GM12878 (cell line): ENCODE measurements around the gene BMAL2. TPM values are rescaled to one million over a fixed set of nuclear protein-coding genes. Genes with fewer than 3 reads are reported as not detected.

Source experiments
- ATAC-seq: fragments of 200-7000 bp; cut with Tn5 transposase; 3 replicates; pipeline ENCODE4 v1.9.1; 2020; ENCODE audit warnings: mild to moderate bottlenecking, moderate library complexity
- BruUV-seq: library from RNA; stranded (reverse); fragments of 400-500 nt; replicated peaks from 2 replicates; lab custom pipeline; 2021; lab: Mats Ljungman, UMichigan
- CTCF ChIA-PET: fragments of 300-600 bp; sonication (Branson Sonifier 250); formaldehyde crosslinking; extraction: SDS; loops from one replicate; lab custom pipeline; 2021; ENCODE audit warnings: inconsistent platforms; lab: Yijun Ruan, JAX
- POLR2A ChIA-PET: fragments of 350-600 bp; formaldehyde crosslinking; extraction: SDS; loops from one replicate; lab custom pipeline; 2021; ENCODE audit warnings: inconsistent platforms; lab: Charles Lee
- RAD21 ChIA-PET: fragments of 300-600 bp; sonication (Branson Sonifier 250); formaldehyde crosslinking; loops from one replicate; lab custom pipeline; 2023; ENCODE audit warnings: antibody characterized with exemption; ENCODE audit not compliant: unreplicated experiment; lab: Charles Lee
- SMC1A ChIA-PET: fragments of 300-600 bp; sonication (Branson Sonifier 250); formaldehyde crosslinking; loops from one replicate; lab custom pipeline; 2023; ENCODE audit not compliant: unreplicated experiment, uncharacterized antibody; lab: Charles Lee
- DNase-seq: peaks from one replicate; pipeline ENCODE4 v3.0.0-alpha.2; 2011; ENCODE audit warnings: low read depth, low spot score
- FAIRE-seq: peaks from 3 replicates; lab custom pipeline; 2011; peaks lifted over from hg19 to GRCh38; lab: Jason Lieb, UNC
- H2AFZ ChIP-seq: 2 replicates; pipeline ENCODE4 v1.6.0; 2011; ENCODE audit warnings: low read depth, low read length, control low read depth; ENCODE audit not compliant: control insufficient read depth
- H3K27ac ChIP-seq: 2 replicates; pipeline ENCODE4 v1.5.1; 2011; ENCODE audit warnings: control low read depth; ENCODE audit not compliant: control insufficient read depth, insufficient read depth
- H3K27me3 ChIP-seq, 2 experiments: replicated peaks in 1 of 2; 2 replicates each; pipeline versions ENCODE4 v1.6.0 to v1.6.1; 2011; ENCODE audit warnings: low read length in 1 of 2; ENCODE audit not compliant: control insufficient read depth in 2 of 2, insufficient read depth in 2 of 2
- H3K36me3 ChIP-seq, 2 experiments: 2 replicates each; pipeline ENCODE4 v1.5.1; 2011; ENCODE audit warnings: low read length in 1 of 2; ENCODE audit not compliant: control insufficient read depth in 2 of 2, insufficient read depth in 2 of 2
- H3K4me1 ChIP-seq: 2 replicates; pipeline ENCODE4 v1.6.1; 2011; ENCODE audit warnings: mild to moderate bottlenecking, low read length, moderate library complexity, mixed read lengths; ENCODE audit not compliant: control insufficient read depth, insufficient read depth
- H3K4me2 ChIP-seq: 2 replicates; pipeline ENCODE4 v1.6.0; 2011; ENCODE audit warnings: control low read depth; ENCODE audit not compliant: control insufficient read depth, insufficient read depth
- H3K4me3 ChIP-seq: fragments of 200-600 bp; sonication (generic); 2 replicates; pipeline ENCODE4 v1.5.1; 2016
- H3K79me2 ChIP-seq: 2 replicates; pipeline ENCODE4 v1.6.0; 2011; ENCODE audit warnings: low read length; ENCODE audit not compliant: control insufficient read depth, insufficient read depth
- H3K9ac ChIP-seq: 2 replicates; pipeline ENCODE4 v1.8.0; 2011; ENCODE audit warnings: low read length, control low read depth, mixed read lengths; ENCODE audit not compliant: control insufficient read depth, insufficient read depth
- H3K9me3 ChIP-seq: replicated peaks from 3 replicates; pipeline ENCODE4 v1.5.1; 2011; ENCODE audit warnings: mild to moderate bottlenecking, low read length; ENCODE audit not compliant: control insufficient read depth, insufficient read depth
- H4K20me1 ChIP-seq: 2 replicates; pipeline ENCODE4 v1.6.0; 2011; ENCODE audit not compliant: control insufficient read depth, insufficient read depth
- EZH2 ChIP-seq: IDR thresholded peaks from 2 replicates; pipeline ENCODE4 v1.6.1; 2012; ENCODE audit warnings: low read depth, mild to moderate bottlenecking, control low read depth, inconsistent platforms, low read length, borderline replicate concordance; ENCODE audit not compliant: control insufficient read depth
- IKZF2 ChIP-seq, 2 experiments: fragments of 450-650 bp; IDR thresholded peaks; 2 replicates each; pipeline ENCODE4 v1.6.1; 2017; ENCODE audit warnings: mild to moderate bottlenecking in 2 of 2, moderate library complexity in 2 of 2
- MLLT1 ChIP-seq: fragments of 450-650 bp; IDR thresholded peaks from 2 replicates; pipeline ENCODE4 v1.6.1; 2016; ENCODE audit warnings: mild to moderate bottlenecking
- RB1 ChIP-seq: fragments of 450-650 bp; formaldehyde crosslinking; IDR thresholded peaks from 2 replicates; pipeline ENCODE4 v1.6.1; 2017; ENCODE audit warnings: mild to moderate bottlenecking, borderline replicate concordance
- SREBF2 ChIP-seq: IDR thresholded peaks from 2 replicates; pipeline ENCODE4 v1.6.1; 2012; ENCODE audit warnings: mild to moderate bottlenecking, low read length
- TCF3 ChIP-seq: IDR thresholded peaks from 2 replicates; pipeline ENCODE4 v1.6.1; 2012; ENCODE audit warnings: low read depth, mild to moderate bottlenecking, low read length, borderline replicate concordance; ENCODE audit not compliant: insufficient read depth
- TCF7 ChIP-seq: IDR thresholded peaks from 2 replicates; pipeline ENCODE4 v1.6.1; 2014; ENCODE audit warnings: antibody characterized with exemption, borderline replicate concordance
- ZNF217 ChIP-seq: fragments of 450-650 bp; IDR thresholded peaks from 2 replicates; pipeline ENCODE4 v1.6.1; 2017; ENCODE audit warnings: antibody characterized with exemption, mild to moderate bottlenecking
- WGBS: methylation state at CpG from one replicate; pipeline ENCODE4 v1.1.6; 2016; ENCODE audit warnings: low lambda C conversion rate; ENCODE audit not compliant: insufficient replicate concordance, insufficient coverage; ENCODE audit errors: missing lambda C conversion rate; 5-methylcytosine and 5-hydroxymethylcytosine counted together
- in situ Hi-C: fragments of 300-500 bp; cut with MboI; formaldehyde crosslinking; loops from 9 replicates; pipeline ENCODE4 v1.14.3; 2018; ENCODE audit warnings: mixed read lengths
- intact Hi-C: fragments of 100-400 bp; cut with micrococcal nuclease; formaldehyde crosslinking; loops from one replicate; pipeline ENCODE4 v1.14.2; 2022; ENCODE audit not compliant: unreplicated experiment
- polyA plus RNA-seq, 11 experiments: library from polyadenylated mRNA; depleted of rRNA in 4 of 11; unstranded in 6 of 11; stranded (reverse) in 5 of 11; fragments of >200 nt; fragmentation: Nextera tagmentation in 4 of 11; fragmentation: Illumina TruSeq in 1 of 11; extraction: Ambion mirVana in 4 of 11; extraction: Trizol in 1 of 11; gene quantifications; 1 replicate in 1 of 11; 2 replicates in 10 of 11; pipeline versions ENCODE4 v1.2.1 to v1.2.3, GENCODE V29; 2011 to 2016; ENCODE audit warnings: inconsistent platforms in 2 of 11, missing spikeins in 2 of 11, low read depth in 1 of 11
- total RNA-seq, 4 experiments: library from RNA; depleted of rRNA in 3 of 4; stranded (reverse); fragments of >200 nt in 3 of 4; fragmentation: Illumina TruSeq in 1 of 4; extraction: Trizol in 1 of 4; gene quantifications; 2 replicates each; pipeline versions ENCODE4 v1.2.1 to v1.2.3, GENCODE V29; 2013 to 2021
- TF ChIP-seq, protein P1 (sequence below): fragments of 450-650 bp; conservative IDR thresholded peaks from 2 replicates; pipeline ENCODE4 v1.6.1; 2017; ENCODE audit warnings: mild to moderate bottlenecking, moderate library complexity
- TF ChIP-seq, protein P2 (sequence below): fragments of 450-650 bp; IDR thresholded peaks from 2 replicates; pipeline ENCODE4 v1.6.1; 2017; ENCODE audit warnings: mild to moderate bottlenecking

Gene BMAL2
- total and polyA plus RNA-seq, 10 of the 15 experiments (the other 5 are each of a cell fraction or from before 2014, with no cell fraction given), result 7.9 to 53.6 (median 35.5) TPM

DNA sequence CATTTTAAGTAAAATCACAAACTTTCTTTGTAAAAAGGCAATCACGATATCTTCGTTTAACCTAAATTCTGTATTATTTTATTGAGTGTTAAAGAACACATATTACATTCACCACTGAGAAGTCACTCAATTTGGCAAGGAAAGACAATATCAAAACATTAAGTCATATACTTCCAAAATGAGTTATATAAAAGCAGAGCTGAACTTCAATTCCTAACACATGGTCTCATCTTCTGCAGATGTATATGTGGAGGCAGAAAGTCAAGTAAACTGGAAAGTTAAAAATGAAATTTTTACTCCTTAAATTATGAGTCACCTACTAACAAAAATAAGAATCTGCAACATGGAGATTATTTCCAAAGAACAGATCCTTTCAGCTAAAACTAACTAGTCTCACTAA, 28.7 kb downstream of the BMAL2 start:
- H3K4me1 ChIP-seq, result no peaks in the 10 kb centered on the region
- no peak for FAIRE-seq
- no peaks in the 10 kb centered on the region; the same call in none of the 3 replicates for H3K9me3 ChIP-seq
- ChIA-PET RAD21 (no interaction called here), POLR2A (interaction anchor here (0.5 kb wide), 1 partner anchor 15 kb away, joined by 8 read pairs; no protein-coding TSS in a partner anchor), SMC1A (interaction anchor here (1.4 kb wide), 1 partner anchor 19 kb away, joined by 3 read pairs; no protein-coding TSS in a partner anchor), CTCF (interaction anchor here (1.0 kb wide), 1 partner anchor 23 kb away, joined by 3 read pairs; no protein-coding TSS in a partner anchor)
- 100% methylated on average over 2 of the region's 2 CpGs for WGBS
- DNase-seq, result no peak
- in situ Hi-C loops (no loop called here), intact Hi-C loops (no loop called here)
- H3K79me2 ChIP-seq, result peaks cover 19% of the 10 kb centered on the region
- H3K36me3 ChIP-seq, result no peaks in the 10 kb centered on the region; a peak in 1 of 4 replicates
- no peak overlapping the region for H3K27ac ChIP-seq
- H3K4me2 ChIP-seq, result no peak overlapping the region
- H3K4me3 ChIP-seq, result no peak overlapping the region
- no peak for ATAC-seq
- H3K9ac ChIP-seq, result no peak overlapping the region
- no peaks in the 10 kb centered on the region for H3K27me3 ChIP-seq
- TF ChIP-seq, protein P1, sequence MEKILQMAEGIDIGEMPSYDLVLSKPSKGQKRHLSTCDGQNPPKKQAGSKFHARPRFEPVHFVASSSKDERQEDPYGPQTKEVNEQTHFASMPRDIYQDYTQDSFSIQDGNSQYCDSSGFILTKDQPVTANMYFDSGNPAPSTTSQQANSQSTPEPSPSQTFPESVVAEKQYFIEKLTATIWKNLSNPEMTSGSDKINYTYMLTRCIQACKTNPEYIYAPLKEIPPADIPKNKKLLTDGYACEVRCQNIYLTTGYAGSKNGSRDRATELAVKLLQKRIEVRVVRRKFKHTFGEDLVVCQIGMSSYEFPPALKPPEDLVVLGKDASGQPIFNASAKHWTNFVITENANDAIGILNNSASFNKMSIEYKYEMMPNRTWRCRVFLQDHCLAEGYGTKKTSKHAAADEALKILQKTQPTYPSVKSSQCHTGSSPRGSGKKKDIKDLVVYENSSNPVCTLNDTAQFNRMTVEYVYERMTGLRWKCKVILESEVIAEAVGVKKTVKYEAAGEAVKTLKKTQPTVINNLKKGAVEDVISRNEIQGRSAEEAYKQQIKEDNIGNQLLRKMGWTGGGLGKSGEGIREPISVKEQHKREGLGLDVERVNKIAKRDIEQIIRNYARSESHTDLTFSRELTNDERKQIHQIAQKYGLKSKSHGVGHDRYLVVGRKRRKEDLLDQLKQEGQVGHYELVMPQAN, result no peak
- BruUV-seq, result no TSS peak
- no peaks in the 10 kb centered on the region; the same call in 1 of the 2 replicates for H4K20me1 ChIP-seq
- H2AFZ ChIP-seq, result no peak overlapping the region

GRCh38 chr12:27366621-27367020, 34.0 kb downstream of the BMAL2 start:
- no peak overlapping the region for H3K27ac ChIP-seq
- H3K9ac ChIP-seq, result no peak overlapping the region
- ChIA-PET RAD21 (no interaction called here), POLR2A (no interaction called here), SMC1A (interaction anchor here (0.7 to 1.8 kb wide), 5 partner anchors 14 to 28 kb away, joined by 3 to 7 read pairs (median 4); no protein-coding TSS in a partner anchor), CTCF (interaction anchor here (1.0 to 1.4 kb wide), 2 partner anchors 16 to 43 kb away, joined by 3 read pairs; no protein-coding TSS in a partner anchor)
- peaks cover 2 to 9% of the 10 kb centered on the region in 2 experiments; a peak in 3 of 4 replicates for H3K36me3 ChIP-seq
- no TSS peak for BruUV-seq
- no peaks in the 10 kb centered on the region; the same call in 1 of the 3 replicates for H3K9me3 ChIP-seq
- ATAC-seq (no peak), FAIRE-seq (peak; percentile 75), DNase-seq (no peak)
- H3K4me1 ChIP-seq, result no peaks in the 10 kb centered on the region
- in situ Hi-C loops (no loop called here), intact Hi-C loops (no loop called here)
- H4K20me1 ChIP-seq, result no peaks in the 10 kb centered on the region
- WGBS, result 98% methylated on average over 3 of the region's 3 CpGs
- peaks cover 14% of the 10 kb centered on the region for H3K79me2 ChIP-seq
- H2AFZ ChIP-seq, result no peak overlapping the region
- H3K4me3 ChIP-seq, result no peak overlapping the region
- no peak overlapping the region for H3K4me2 ChIP-seq
- H3K27me3 ChIP-seq, result no peaks in the 10 kb centered on the region
- TF ChIP-seq IKZF2 (IDR thresholded peaks at IDR 0.05) (no peak), EZH2 (no peak), MLLT1 (no peak), RB1 (no peak), TCF3 (no peak), SREBF2 (no peak), ZNF217 (no peak), TCF7 (no peak)
- TF ChIP-seq, protein P2, sequence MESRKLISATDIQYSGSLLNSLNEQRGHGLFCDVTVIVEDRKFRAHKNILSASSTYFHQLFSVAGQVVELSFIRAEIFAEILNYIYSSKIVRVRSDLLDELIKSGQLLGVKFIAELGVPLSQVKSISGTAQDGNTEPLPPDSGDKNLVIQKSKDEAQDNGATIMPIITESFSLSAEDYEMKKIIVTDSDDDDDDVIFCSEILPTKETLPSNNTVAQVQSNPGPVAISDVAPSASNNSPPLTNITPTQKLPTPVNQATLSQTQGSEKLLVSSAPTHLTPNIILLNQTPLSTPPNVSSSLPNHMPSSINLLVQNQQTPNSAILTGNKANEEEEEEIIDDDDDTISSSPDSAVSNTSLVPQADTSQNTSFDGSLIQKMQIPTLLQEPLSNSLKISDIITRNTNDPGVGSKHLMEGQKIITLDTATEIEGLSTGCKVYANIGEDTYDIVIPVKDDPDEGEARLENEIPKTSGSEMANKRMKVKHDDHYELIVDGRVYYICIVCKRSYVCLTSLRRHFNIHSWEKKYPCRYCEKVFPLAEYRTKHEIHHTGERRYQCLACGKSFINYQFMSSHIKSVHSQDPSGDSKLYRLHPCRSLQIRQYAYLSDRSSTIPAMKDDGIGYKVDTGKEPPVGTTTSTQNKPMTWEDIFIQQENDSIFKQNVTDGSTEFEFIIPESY, result no peak
